ENCODE measurements around the gene SMOC2. TPM values are rescaled to one million over a fixed set of nuclear protein-coding genes. Genes with fewer than 3 reads are reported as not detected.

SMOC2 gene
- total RNA-seq, 1 experiment from 2014 or later, result 2.1 TPM

DNA sequence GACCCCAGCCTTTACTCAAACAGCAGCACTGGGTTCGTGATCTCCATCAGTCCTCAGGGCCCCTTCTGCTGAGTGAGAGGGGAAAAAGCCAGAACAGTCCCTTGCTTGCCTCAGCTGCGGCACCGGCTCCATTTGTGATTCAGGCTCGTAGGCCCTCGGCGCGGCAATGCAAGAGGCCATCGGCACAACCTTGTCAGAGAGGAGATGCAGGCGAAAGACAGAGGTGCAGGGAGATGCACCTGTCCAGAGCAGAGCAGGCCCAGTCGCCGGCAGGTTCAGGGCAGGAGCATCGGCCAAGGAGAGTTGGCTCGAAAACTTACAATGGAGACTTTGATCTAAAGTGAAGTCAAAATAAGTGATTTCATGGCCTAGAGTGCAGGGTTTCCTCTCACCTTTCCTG, 171.6 kb downstream of the SMOC2 start:
- H3K4me1 Mint-ChIP-seq, result peaks cover 8 to 11% of the 10 kb centered on the region in 2 experiments
- H3K79me1 ChIP-seq (ENCODE audit: insufficient read depth, low read depth, low read length, poor library complexity, severe bottlenecking), result no peaks in the 10 kb centered on the region
- H2AFZ ChIP-seq (ENCODE audit: low read length), result no peak overlapping the region
- H3K18ac ChIP-seq (ENCODE audit: insufficient read length, low read depth, low read length), result no peak overlapping the region
- H3K4ac ChIP-seq (ENCODE audit: low read depth, low read length), result no peak overlapping the region
- no peak overlapping the region for H2BK5ac ChIP-seq (ENCODE audit: insufficient read length, low read length)
- peaks cover 13% of the 10 kb centered on the region for H3K27me3 Mint-ChIP-seq (ENCODE audit: low read depth)
- no peaks in the 10 kb centered on the region for H4K20me1 ChIP-seq (ENCODE audit: control insufficient read depth, insufficient read depth, insufficient read length)
- H4K8ac ChIP-seq (replicated peaks; ENCODE audit: insufficient read length, low read depth, low read length), result no peak overlapping the region
- no peak overlapping the region for H2BK120ac ChIP-seq (ENCODE audit: low read depth, low read length, poor library complexity, severe bottlenecking)
- no peak for DNase-seq
- no peaks in the 10 kb centered on the region; the same call in 1 of the 2 replicates for H3K4me1 ChIP-seq (ENCODE audit: insufficient read depth, low read length)
- H3K9me3 ChIP-seq (ENCODE audit: control insufficient read depth, low read depth, low read length), result no peaks in the 10 kb centered on the region
- H3K36me3 Mint-ChIP-seq (ENCODE audit: insufficient read depth in 1 of 3, low read depth in 3 of 3), result peaks cover 0 to 27% (median 14%) of the 10 kb centered on the region in 3 experiments; a peak in 3 of 7 replicates
- H3T11ph ChIP-seq (ENCODE audit: low read length), result no peak overlapping the region
- no peak overlapping the region for H3K9ac ChIP-seq (ENCODE audit: extremely low read depth, insufficient read length, low read length)
- H3K79me2 ChIP-seq (ENCODE audit: insufficient read depth, low read length), result no peaks in the 10 kb centered on the region
- no peak overlapping the region for H3K27ac Mint-ChIP-seq
- H3K27ac ChIP-seq (ENCODE audit: insufficient read length, low read depth, low read length), result no peak overlapping the region
- H3K14ac ChIP-seq (ENCODE audit: insufficient read depth, low read length), result no peak overlapping the region
- H3K4me2 ChIP-seq (ENCODE audit: insufficient read depth, insufficient read length, low read length), result no peak overlapping the region
- no peak overlapping the region for H3K23ac ChIP-seq (ENCODE audit: insufficient read length, low read depth, low read length)
- no peaks in the 10 kb centered on the region for H3K23me2 ChIP-seq (ENCODE audit: insufficient read length, low read depth, low read length, poor library complexity, severe bottlenecking)
- H3K27me3 ChIP-seq (ENCODE audit: insufficient read depth, low read length), result no peaks in the 10 kb centered on the region
- no peak overlapping the region for H2BK12ac ChIP-seq (ENCODE audit: insufficient read length, low read depth, low read length)
- H2BK20ac ChIP-seq (ENCODE audit: low read depth, low read length, poor library complexity, severe bottlenecking), result no peak overlapping the region
- WGBS (ENCODE audit: extremely low coverage, insufficient read length, low lambda C conversion rate), result no CpG with 5 or more reads among the region's 13 CpGs
- H3K56ac ChIP-seq (ENCODE audit: insufficient read length, low read depth, low read length), result no peak overlapping the region
- no peak overlapping the region for H3K4me3 Mint-ChIP-seq
- H2BK15ac ChIP-seq (ENCODE audit: low read depth, low read length), result no peak overlapping the region
- TF ChIP-seq, protein P1, sequence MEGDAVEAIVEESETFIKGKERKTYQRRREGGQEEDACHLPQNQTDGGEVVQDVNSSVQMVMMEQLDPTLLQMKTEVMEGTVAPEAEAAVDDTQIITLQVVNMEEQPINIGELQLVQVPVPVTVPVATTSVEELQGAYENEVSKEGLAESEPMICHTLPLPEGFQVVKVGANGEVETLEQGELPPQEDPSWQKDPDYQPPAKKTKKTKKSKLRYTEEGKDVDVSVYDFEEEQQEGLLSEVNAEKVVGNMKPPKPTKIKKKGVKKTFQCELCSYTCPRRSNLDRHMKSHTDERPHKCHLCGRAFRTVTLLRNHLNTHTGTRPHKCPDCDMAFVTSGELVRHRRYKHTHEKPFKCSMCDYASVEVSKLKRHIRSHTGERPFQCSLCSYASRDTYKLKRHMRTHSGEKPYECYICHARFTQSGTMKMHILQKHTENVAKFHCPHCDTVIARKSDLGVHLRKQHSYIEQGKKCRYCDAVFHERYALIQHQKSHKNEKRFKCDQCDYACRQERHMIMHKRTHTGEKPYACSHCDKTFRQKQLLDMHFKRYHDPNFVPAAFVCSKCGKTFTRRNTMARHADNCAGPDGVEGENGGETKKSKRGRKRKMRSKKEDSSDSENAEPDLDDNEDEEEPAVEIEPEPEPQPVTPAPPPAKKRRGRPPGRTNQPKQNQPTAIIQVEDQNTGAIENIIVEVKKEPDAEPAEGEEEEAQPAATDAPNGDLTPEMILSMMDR (conservative IDR thresholded peaks at IDR 0.05), result no peak
- H4K5ac ChIP-seq (ENCODE audit: insufficient read length, low read depth, low read length), result no peak overlapping the region
- H2AK5ac ChIP-seq (ENCODE audit: insufficient read length, low read length), result no peak overlapping the region
- H3K9me3 Mint-ChIP-seq, result peaks cover 23 to 33% of the 10 kb centered on the region in 2 experiments
- H4K91ac ChIP-seq (ENCODE audit: insufficient read length, low read depth, low read length), result no peak overlapping the region
